ENCODE results near the gene TPM2.
"Not testable (repeated sequence)": the region's sequence is repeated elsewhere in the genome, so short reads cannot be mapped to it uniquely, and the experiment has no call there.

Gene TPM2

DNA sequence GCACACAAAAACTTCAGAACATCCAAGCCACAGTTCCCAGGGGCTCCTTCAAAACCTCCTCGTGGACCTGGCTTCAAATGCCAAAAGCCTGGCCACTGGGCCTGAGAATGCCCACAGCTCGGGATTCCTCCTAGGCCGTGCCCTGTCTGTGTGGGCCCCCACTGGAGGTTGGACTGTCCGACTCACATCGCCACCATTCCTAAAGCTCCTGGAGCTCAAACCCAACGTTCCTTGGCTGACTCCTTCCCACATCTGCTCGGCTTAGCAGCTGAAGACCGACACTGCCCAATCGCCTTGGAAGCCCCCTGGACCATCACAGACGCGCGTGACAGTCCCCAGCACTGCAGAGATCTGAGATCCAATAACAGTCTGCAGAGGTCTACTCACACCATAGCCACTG is 46.7 kb downstream of the TPM2 start:
- no peak for TF ChIP-seq FOXP2 (optimal IDR thresholded peaks at IDR 0.05; ENCODE audit: control extremely low read depth, extremely low read length, insufficient read depth)
- TF ChIP-seq EZH2 (IDR thresholded peaks at IDR 0.05): no peak
- no peak for TF ChIP-seq POLR2AphosphoS5 (IDR thresholded peaks at IDR 0.05; ENCODE audit: borderline replicate concordance, low read depth, low read length)
- H3K9ac ChIP-seq (ENCODE audit: insufficient read length): no peak overlapping the region
- H3K27ac ChIP-seq: no peak overlapping the region
- no peaks in the 10 kb centered on the region for H3K36me3 ChIP-seq (ENCODE audit: insufficient read depth, low read length)
- DNase-seq (ENCODE audit: low read depth, low spot score): no peak
- no peaks in the 10 kb centered on the region for H3K9me3 ChIP-seq (ENCODE audit: low read depth, low read length)
- no peak overlapping the region for H3K4me3 ChIP-seq

DNA sequence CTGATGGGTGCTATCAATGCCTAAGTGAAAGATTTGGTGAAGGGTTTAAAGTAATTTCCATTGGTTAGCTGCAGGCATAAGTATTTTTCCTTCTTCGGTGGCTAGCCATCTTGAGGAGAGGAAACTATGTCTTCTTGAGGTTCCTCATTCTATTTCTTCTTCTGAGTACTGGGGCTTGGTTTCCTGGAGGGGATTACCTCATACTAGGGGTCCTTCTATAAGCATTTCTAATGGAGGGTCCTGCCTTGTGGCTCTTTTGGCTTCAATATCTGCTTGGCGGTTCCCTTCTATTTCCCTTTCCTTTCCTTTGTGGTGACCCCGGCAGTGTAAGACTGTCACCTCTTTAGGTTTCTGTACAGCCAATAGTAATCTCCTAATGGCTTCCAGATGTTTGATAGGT is 48.2 kb downstream of the TPM2 start:
- H3K4me3 ChIP-seq; H3K36me3 ChIP-seq (ENCODE audit: insufficient read depth, low read length); H3K9ac ChIP-seq (ENCODE audit: insufficient read length); H3K27ac ChIP-seq; DNase-seq (ENCODE audit: low read depth, low spot score); H3K9me3 ChIP-seq (ENCODE audit: low read depth, low read length): not testable (repeated sequence)

DNA sequence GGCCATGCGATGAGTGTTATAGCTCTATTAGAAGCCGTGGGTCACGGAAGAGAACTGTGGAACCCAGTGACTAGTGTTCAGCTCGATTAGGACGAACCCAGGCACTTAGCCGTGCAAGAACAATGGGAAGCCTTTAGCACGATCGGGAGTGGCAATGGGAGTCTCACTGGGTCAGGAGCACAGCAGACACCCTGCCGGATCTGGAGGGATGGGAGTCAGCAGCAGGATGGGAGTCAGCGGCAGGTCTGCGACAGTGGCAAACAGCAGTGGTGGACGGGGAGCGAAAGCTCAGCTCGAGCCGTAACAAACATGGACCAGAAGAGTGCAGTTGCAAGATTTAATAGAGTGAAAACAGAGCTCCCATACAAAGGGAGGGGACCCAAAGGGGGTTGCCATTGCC is 49.3 kb downstream of the TPM2 start:
- not testable (repeated sequence) for H3K9me3 ChIP-seq (ENCODE audit: low read depth, low read length); DNase-seq (ENCODE audit: low read depth, low spot score); H3K36me3 ChIP-seq (ENCODE audit: insufficient read depth, low read length); H3K27ac ChIP-seq; H3K4me3 ChIP-seq; H3K9ac ChIP-seq (ENCODE audit: insufficient read length)

DNA sequence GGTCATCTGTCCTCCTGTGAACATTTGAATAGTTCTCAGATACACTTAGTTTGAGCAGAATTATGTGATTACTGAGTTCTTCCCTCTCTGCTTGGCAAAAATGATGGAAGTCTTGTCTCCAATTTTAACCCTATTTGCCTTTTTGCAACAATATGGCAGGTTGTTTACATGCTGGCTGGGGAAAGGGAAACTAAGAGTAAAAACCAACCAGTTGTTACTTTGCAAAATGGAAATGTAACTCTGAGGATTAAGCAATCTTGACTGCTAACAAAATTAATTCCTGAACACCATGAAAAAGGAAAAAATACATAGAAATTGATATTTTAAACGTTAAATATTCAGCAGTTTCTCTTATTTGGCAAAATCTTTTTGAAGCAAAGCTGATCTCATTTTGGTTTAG is 50.1 kb downstream of the TPM2 start:
- TF ChIP-seq FOXP2 (optimal IDR thresholded peaks at IDR 0.05; ENCODE audit: control extremely low read depth, extremely low read length, insufficient read depth): no peak
- no peak for TF ChIP-seq POLR2AphosphoS5 (IDR thresholded peaks at IDR 0.05; ENCODE audit: borderline replicate concordance, low read depth, low read length)
- no peaks in the 10 kb centered on the region for H3K9me3 ChIP-seq (ENCODE audit: low read depth, low read length)
- H3K27ac ChIP-seq: no peak overlapping the region
- H3K36me3 ChIP-seq (ENCODE audit: insufficient read depth, low read length): no peaks in the 10 kb centered on the region
- DNase-seq (ENCODE audit: low read depth, low spot score): no peak
- no peak overlapping the region for H3K4me3 ChIP-seq
- H3K9ac ChIP-seq (ENCODE audit: insufficient read length): no peak overlapping the region

DNA sequence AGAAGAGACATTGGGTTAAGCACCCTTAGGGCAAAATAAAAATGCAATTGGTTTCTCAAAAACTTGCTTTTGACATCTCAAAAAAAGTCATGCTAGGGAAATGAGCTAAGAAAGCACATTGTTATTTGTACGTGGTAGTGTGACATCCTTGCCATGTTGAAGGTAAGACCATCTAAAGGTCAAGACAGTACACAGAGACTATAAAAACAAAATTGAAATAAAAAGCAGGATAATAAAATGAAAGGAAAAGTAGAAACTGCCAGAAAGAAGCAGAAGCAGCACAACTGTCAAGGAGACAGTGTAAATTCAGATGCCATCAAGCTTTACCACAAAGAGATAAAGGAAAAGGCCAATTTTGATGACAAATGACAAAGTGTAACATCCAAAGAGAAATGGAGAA is 50.5 kb downstream of the TPM2 start:
- H3K9me3 ChIP-seq (ENCODE audit: low read depth, low read length); DNase-seq (ENCODE audit: low read depth, low spot score); H3K36me3 ChIP-seq (ENCODE audit: insufficient read depth, low read length); H3K9ac ChIP-seq (ENCODE audit: insufficient read length); H3K4me3 ChIP-seq; H3K27ac ChIP-seq: not testable (repeated sequence)

DNA sequence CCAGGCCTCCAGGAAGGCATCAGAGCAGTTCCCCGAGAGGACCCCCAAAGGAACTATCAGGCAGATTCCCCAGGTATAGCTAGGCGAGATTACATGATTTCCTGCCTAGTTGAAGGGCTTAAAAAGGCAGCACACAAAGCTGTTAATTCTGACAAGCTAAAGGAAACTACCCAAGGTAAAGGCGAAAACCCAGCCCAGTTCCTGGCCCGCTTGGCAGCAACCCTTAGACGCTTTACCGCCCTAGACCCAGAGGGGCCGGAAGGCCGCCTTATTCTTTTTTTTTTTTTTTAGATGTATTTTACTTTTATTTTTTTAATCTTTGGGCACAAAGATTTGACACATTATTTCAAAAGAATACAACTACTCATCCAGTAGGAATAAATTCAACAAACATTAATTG is 51.0 kb downstream of the TPM2 start:
- not testable (repeated sequence) for H3K9ac ChIP-seq (ENCODE audit: insufficient read length); H3K36me3 ChIP-seq (ENCODE audit: insufficient read depth, low read length); DNase-seq (ENCODE audit: low read depth, low spot score); H3K27ac ChIP-seq; H3K4me3 ChIP-seq; H3K9me3 ChIP-seq (ENCODE audit: low read depth, low read length)

DNA sequence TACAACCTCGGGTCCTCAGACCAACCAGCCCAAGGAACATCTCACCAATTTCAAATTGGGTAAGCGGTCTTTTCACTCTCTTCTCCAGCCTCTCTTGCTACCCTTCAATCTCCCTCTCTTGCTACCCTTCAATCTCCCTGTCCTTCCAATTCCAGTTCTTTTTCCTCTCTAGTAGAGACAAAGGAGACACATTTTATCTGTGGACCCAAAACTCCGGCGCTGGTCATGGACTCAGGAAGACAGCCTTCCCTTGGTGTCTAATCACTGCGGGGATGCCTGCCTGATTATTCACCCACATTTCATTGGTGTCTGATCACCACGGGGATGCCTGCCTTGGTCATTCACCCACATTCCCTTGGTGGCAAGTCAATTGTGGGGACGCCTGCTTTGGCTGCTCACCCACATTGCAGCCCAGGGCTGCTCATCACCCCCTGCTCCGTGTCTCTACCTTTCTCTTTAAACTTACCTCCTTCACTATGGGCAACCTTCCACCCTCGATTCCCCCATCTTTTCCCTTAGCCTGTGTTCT is 52.2 kb downstream of the TPM2 start:
- DNase-seq (ENCODE audit: low read depth, low spot score); H3K9me3 ChIP-seq (ENCODE audit: low read depth, low read length); H3K4me3 ChIP-seq; H3K27ac ChIP-seq; H3K36me3 ChIP-seq (ENCODE audit: insufficient read depth, low read length); H3K9ac ChIP-seq (ENCODE audit: insufficient read length): not testable (repeated sequence)

DNA sequence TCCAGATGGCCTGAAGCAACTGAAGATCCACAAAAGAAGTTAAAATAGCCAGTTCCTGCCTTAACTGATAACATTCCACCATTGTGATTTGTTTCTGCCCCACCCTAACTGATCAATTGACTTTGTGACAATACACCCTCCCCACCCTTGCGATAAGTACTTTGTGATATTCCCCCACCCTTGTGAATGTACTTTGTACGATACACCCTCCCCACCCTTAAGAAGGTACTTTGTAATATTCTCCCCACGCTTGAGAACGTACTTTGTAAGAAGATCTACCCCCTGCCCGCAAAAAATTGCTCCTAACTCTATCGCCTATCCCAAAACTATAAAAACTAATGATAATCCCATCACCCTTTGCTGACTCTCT is 52.9 kb downstream of the TPM2 start:
- H3K27ac ChIP-seq; H3K9ac ChIP-seq (ENCODE audit: insufficient read length); DNase-seq (ENCODE audit: low read depth, low spot score); H3K9me3 ChIP-seq (ENCODE audit: low read depth, low read length); H3K36me3 ChIP-seq (ENCODE audit: insufficient read depth, low read length); H3K4me3 ChIP-seq: not testable (repeated sequence)

DNA sequence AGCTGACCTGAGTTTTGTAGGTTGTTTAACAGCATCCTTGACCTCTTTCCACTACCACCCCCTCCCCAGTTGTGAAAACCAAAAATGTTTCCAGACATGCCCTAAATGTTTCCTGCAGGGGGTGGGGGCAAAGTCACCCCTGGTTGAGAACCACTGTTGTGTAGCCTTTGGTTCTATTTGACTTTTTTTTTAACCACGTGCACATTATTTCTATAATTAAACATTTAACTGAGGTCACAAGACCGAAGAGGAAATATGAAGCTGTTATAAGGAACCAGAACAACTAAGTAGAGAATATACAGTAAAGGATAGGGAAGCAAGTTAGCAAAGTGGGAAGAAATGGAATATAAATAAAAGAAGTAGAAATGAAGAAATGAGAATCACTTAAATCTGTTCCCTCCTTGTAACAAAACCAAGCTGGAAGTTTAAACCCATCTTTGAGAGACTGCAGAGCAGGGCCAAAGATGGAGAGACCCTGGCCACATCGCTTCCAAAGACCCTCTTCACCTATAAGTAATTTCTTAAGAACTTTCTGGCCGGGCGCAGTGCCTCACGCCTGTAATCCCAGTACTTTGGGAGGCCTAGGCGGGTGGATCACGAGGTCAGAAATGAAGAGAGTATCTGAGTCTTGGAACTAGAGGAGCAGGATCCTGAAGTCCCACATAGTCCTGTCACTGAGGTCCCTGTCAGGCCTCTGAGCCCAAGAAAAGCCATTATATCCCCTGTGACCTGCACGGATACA is 53.4 kb downstream of the TPM2 start:
- H3K9ac ChIP-seq (ENCODE audit: insufficient read length): no peak overlapping the region
- TF ChIP-seq FOXP2 (optimal IDR thresholded peaks at IDR 0.05; ENCODE audit: control extremely low read depth, extremely low read length, insufficient read depth): no peak
- no peak for TF ChIP-seq POLR2AphosphoS5 (IDR thresholded peaks at IDR 0.05; ENCODE audit: borderline replicate concordance, low read depth, low read length)
- TF ChIP-seq EZH2 (IDR thresholded peaks at IDR 0.05): no peak
- no peaks in the 10 kb centered on the region for H3K36me3 ChIP-seq (ENCODE audit: insufficient read depth, low read length)
- H3K9me3 ChIP-seq (ENCODE audit: low read depth, low read length): no peaks in the 10 kb centered on the region
- no peak for DNase-seq (ENCODE audit: low read depth, low spot score)
- no peak overlapping the region for H3K4me3 ChIP-seq
- no peak overlapping the region for H3K27ac ChIP-seq

DNA sequence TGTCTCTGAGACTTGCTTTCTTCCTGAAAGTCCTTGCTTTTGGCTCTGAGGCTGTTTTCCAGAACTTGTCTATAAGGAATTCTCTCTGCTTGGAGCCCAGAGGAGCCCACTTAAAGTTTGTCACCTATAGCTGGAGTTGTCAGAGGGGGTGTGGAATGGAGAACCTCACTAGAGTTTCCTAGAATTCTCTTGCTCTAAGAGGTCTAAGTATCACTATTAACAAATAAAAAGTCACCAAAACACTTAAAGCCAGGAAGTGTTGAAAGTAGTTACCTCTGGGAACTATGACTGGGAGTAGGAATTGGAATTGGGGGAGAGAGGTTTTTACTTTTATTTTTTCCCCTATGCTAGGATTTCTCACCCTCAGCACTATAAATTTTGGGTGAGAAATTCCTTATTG is 54.0 kb downstream of the TPM2 start:
- Histone ChIP-seq H3K4me3 (no peak overlapping the region), H3K36me3 (ENCODE audit: insufficient read depth, low read length) (no peaks in the 10 kb centered on the region), H3K9ac (ENCODE audit: insufficient read length) (no peak overlapping the region), H3K27ac (no peak overlapping the region), H3K9me3 (ENCODE audit: low read depth, low read length) (no peaks in the 10 kb centered on the region)
- no peak for DNase-seq (ENCODE audit: low read depth, low spot score)
- no peak for TF ChIP-seq EZH2 (IDR thresholded peaks at IDR 0.05)
- no peak for TF ChIP-seq POLR2AphosphoS5 (IDR thresholded peaks at IDR 0.05; ENCODE audit: borderline replicate concordance, low read depth, low read length)
- TF ChIP-seq FOXP2 (optimal IDR thresholded peaks at IDR 0.05; ENCODE audit: control extremely low read depth, extremely low read length, insufficient read depth): no peak
